ENCODE data around the gene PHACTR1. TPM values are rescaled to one million over a fixed set of nuclear protein-coding genes. Genes with fewer than 3 reads are reported as not detected.

The PHACTR1 gene
- total and polyA plus RNA-seq, 2 of the 4 experiments (the other 2 are of a cell fraction) = not detected

DNA sequence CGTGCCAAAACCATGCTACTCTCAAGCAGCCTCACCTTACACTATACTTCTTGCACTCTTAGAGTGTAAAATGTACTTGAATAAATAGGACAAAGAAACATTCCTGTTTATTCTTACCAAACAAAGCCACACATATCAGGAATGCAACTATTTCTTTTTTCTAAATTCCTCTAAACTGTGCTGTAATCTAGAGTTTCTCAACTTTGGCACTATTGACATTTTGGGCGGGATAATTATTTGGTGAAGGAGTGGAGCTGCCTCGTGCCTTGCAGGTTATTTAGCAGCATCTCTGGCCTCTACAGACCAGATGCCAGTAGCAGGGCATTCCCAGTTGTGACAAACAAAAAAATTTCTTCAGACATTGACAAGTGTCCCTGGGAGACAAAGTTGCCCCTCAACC is 86.9 kb downstream of the PHACTR1 start:
- H4K5ac ChIP-seq (ENCODE audit: low read depth, low read length) = no peak overlapping the region
- H3K56ac ChIP-seq (ENCODE audit: extremely low read depth, insufficient read depth, low read length) = no peak overlapping the region
- no peak overlapping the region for H3K4me2 ChIP-seq (ENCODE audit: low read depth, low read length)
- H3K23ac ChIP-seq (ENCODE audit: low read depth, low read length) = no peak overlapping the region
- H2BK120ac ChIP-seq (ENCODE audit: low read depth, low read length) = no peak overlapping the region
- no peak overlapping the region for H3K18ac ChIP-seq (ENCODE audit: low read depth, low read length)
- in situ Hi-C loops (cut with MboI; ENCODE audit: low sequenced_read_pairs) (no loop called here), intact Hi-C loops (cut with micrococcal nuclease) (no loop called here), dilution Hi-C loops (cut with HindIII; ENCODE audit: low sequenced_read_pairs, unreplicated experiment) (no loop called here)
- no peak overlapping the region for H3K4ac ChIP-seq (ENCODE audit: low read depth, low read length)
- H3K27ac ChIP-seq (ENCODE audit: insufficient read depth, low read length) = no peak overlapping the region
- no peaks in the 10 kb centered on the region for H4K20me1 ChIP-seq (ENCODE audit: insufficient read depth, low read length)
- H3K79me1 ChIP-seq (ENCODE audit: low read depth in 1 of 2, low read length in 2 of 2) = no peaks in the 10 kb centered on the region
- no TSS peak for BruUV-seq (replicated peaks)
- no peaks in the 10 kb centered on the region for H3K9me1 ChIP-seq (ENCODE audit: insufficient read depth, low read length)
- H3K4me1 ChIP-seq (ENCODE audit: control insufficient read depth, insufficient read depth, low read length) = no peaks in the 10 kb centered on the region
- H3K9me3 ChIP-seq (ENCODE audit: control insufficient read depth, insufficient read depth, low read length) = peaks cover 2% of the 10 kb centered on the region; the same call in 1 of the 2 replicates
- ChIA-PET POLR2A (ENCODE audit: unreplicated experiment) (no interaction called here), CTCF (no interaction called here)
- TF ChIP-seq MAFK (IDR thresholded peaks at IDR 0.05; ENCODE audit: low read depth, low read length) (no peak), SMC3 (IDR thresholded peaks at IDR 0.05; ENCODE audit: low read depth, low read length) (no peak), RFX5 (IDR thresholded peaks at IDR 0.05; ENCODE audit: low read depth, low read length) (no peak), BHLHE40 (IDR thresholded peaks at IDR 0.05; ENCODE audit: low read depth, low read length) (no peak), NFE2L2 (IDR thresholded peaks at IDR 0.05; ENCODE audit: low read depth, low read length) (no peak), RCOR1 (IDR thresholded peaks at IDR 0.05; ENCODE audit: insufficient replicate concordance, low read length) (no peak), CHD1 (IDR thresholded peaks at IDR 0.05; ENCODE audit: low read depth, low read length) (no peak), MXI1 (IDR thresholded peaks at IDR 0.05; ENCODE audit: borderline replicate concordance, low read depth, low read length) (no peak)
- TF ChIP-seq, protein P1, sequence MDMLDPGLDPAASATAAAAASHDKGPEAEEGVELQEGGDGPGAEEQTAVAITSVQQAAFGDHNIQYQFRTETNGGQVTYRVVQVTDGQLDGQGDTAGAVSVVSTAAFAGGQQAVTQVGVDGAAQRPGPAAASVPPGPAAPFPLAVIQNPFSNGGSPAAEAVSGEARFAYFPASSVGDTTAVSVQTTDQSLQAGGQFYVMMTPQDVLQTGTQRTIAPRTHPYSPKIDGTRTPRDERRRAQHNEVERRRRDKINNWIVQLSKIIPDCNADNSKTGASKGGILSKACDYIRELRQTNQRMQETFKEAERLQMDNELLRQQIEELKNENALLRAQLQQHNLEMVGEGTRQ (IDR thresholded peaks at IDR 0.05; ENCODE audit: low read depth, low read length) = no peak
- no peak overlapping the region for H2BK15ac ChIP-seq (ENCODE audit: low read depth, low read length)
- no peak overlapping the region for H4K91ac ChIP-seq (ENCODE audit: insufficient read depth, low read depth, low read length)
- H2BK20ac ChIP-seq (ENCODE audit: low read depth, low read length) = no peak overlapping the region
- H2AK9ac ChIP-seq (replicated peaks; ENCODE audit: low read depth, low read length, poor library complexity) = no peak overlapping the region
- DNase-seq = no peak
- no peak overlapping the region for H3K9ac ChIP-seq (ENCODE audit: low read depth, low read length)
- no peak overlapping the region for H3K14ac ChIP-seq (replicated peaks; ENCODE audit: low read depth, low read length)
- no peak overlapping the region for H2BK5ac ChIP-seq (ENCODE audit: low read depth, low read length, poor library complexity, severe bottlenecking)
- whole genome bisulfite sequencing, 2 experiments (ENCODE audit: extremely low coverage in 2 of 2, insufficient read length in 1 of 2) = no CpG with 5 or more reads among the region's 3 CpGs
- no peak overlapping the region for H2AK5ac ChIP-seq (ENCODE audit: low read depth, low read length)
- ATAC-seq (ENCODE audit: low read depth) = no peak
- no peak overlapping the region for H4K8ac ChIP-seq (ENCODE audit: low read depth in 2 of 2, low read length in 2 of 2)
- no peak overlapping the region for H2AFZ ChIP-seq (replicated peaks; ENCODE audit: low read length, poor library complexity)
- H3K4me3 ChIP-seq (ENCODE audit: insufficient read depth, low read depth, low read length) = no peak overlapping the region
- H3K36me3 ChIP-seq (ENCODE audit: control insufficient read depth, insufficient read depth, low read length) = no peaks in the 10 kb centered on the region
- H3K27me3 ChIP-seq (ENCODE audit: control insufficient read depth, insufficient read depth, low read length) = no peaks in the 10 kb centered on the region
